H54 (cell line): ENCODE measurements around the gene FBXL16.

Experiments used
- DNase-seq: peaks from one replicate; pipeline ENCODE4 v3.0.0; 2011; ENCODE audit warnings: low spot score, mixed read lengths; ENCODE audit not compliant: insufficient read length
- FAIRE-seq: peaks from 3 replicates; lab custom pipeline; 2011; peaks lifted over from hg19 to GRCh38; lab: Jason Lieb, UNC
- POLR2A ChIP-seq: IDR thresholded peaks from 2 replicates; pipeline ENCODE4 v1.6.1; 2011; ENCODE audit warnings: low read depth, mild to moderate bottlenecking, low read length

FBXL16 gene

GRCh38 chr16:646679-647172 is 58.9 kb downstream of the FBXL16 start:
- TF ChIP-seq POLR2A, result no peak
- FAIRE-seq, result no peak

DNA sequence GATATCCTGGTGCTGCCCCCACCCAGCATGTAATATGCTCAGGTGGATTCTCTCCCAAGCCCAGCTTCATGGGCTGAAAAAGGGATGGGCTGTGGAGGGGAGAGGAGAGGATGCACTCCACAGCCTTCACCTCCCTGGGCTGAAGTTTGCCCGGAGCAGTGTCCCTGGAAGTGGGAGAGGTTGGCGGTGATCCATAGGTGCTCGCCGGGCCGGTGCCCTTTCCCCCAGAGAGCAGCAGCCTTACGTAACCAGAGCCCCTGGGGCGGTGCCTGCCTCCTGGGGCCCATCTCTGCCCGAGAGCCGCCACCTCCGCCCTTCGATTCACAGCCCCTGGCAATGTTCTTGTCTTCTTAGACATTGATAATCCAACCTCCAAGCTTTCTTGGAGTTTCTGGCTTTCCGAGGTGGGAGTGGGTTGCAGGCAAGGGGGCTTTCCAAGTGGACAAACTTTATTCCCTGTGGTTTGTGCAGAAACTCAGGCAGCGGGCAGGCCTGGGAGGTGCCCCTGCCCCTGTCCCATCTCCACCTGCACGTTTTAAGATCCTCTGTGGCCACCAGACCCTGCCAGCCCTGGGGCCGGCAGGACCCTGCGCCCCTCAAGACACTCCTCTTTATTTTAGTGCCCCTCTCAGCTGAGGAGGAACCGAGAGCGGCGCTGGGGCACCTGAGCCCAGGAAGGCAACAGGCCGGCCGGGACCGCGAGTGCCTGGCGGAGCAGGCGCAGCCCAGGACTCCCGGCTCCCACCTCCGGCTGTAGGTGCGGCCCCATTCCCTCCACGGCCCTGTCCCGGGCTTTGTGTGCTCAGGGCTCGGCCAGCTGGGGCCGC is 59.5 kb downstream of the FBXL16 start:
- no peak for TF ChIP-seq POLR2A
- DNase-seq, result peak; percentile 91
- peak; percentile 74 for FAIRE-seq

More at GRCh38 chr16:646679-647172, 58.9 kb downstream of the FBXL16 start:
- no peak for DNase-seq

DNA sequence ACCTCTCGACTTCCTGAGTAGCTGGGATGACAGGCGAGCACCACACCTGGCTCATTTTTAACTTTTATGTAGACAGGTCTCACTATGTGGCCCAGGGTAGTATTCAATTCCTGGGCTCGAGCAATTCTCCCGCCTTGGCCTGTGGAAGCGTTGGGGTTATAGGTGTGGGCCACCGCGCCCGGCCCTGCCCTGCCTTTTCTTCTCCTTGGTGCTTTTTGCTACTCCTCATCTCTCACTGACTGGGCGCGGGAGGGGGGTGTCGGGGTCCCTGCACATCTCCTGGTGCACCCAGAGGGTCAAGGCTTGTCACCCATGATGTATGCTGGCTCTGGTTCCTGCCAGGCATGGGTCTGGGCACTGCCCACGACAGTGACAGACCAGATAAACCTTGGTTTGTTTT is 61.0 kb downstream of the FBXL16 start:
- no peak for DNase-seq
- no peak for TF ChIP-seq POLR2A
- no peak for FAIRE-seq

- DNase-seq (no peak), FAIRE-seq (no peak)
- TF ChIP-seq POLR2A, result no peak
Measured at GRCh38 chr16:643050-643368, 62.6 kb downstream of the FBXL16 start.
